Measurements from ENCODE around the gene GAS6. TPM values are rescaled to one million over a fixed set of nuclear protein-coding genes. Genes with fewer than 3 reads are reported as not detected.
"Not testable (repeated sequence)": the region's sequence is repeated elsewhere in the genome, so short reads cannot be mapped to it uniquely, and the experiment has no call there.

GAS6 gene
- total RNA-seq, 1 donor from 2014 or later: 42.9 TPM

GRCh38 chr13:113827021-113827420, 36.9 kb downstream of the GAS6 start:
- TF ChIP-seq CTCF (conservative IDR thresholded peaks at IDR 0.05): no peak
- Mint-ChIP-seq H3K4me3 (no peak overlapping the region), H3K27ac (no peak overlapping the region), H3K9me3 (no peaks in the 10 kb centered on the region), H3K27me3 (no peaks in the 10 kb centered on the region), H3K36me3 (peaks cover 4% of the 10 kb centered on the region), H3K4me1 (ENCODE audit: unreplicated experiment) (peaks cover 4% of the 10 kb centered on the region)
- no peak for DNase-seq (ENCODE audit: extremely low spot score, unreplicated experiment)

GRCh38 chr13:113826446-113826845, 37.4 kb downstream of the GAS6 start:
- H3K4me1 Mint-ChIP-seq (ENCODE audit: unreplicated experiment); H3K4me3 Mint-ChIP-seq; H3K9me3 Mint-ChIP-seq; H3K27ac Mint-ChIP-seq; H3K36me3 Mint-ChIP-seq; DNase-seq (ENCODE audit: extremely low spot score, unreplicated experiment); H3K27me3 Mint-ChIP-seq: not testable (repeated sequence)

GRCh38 chr13:113825841-113826240, 38.0 kb downstream of the GAS6 start:
- DNase-seq (ENCODE audit: extremely low spot score, unreplicated experiment): no peak
- TF ChIP-seq CTCF (conservative IDR thresholded peaks at IDR 0.05): no peak
- H3K27me3 Mint-ChIP-seq: no peaks in the 10 kb centered on the region

GRCh38 chr13:113823771-113824170, 40.1 kb downstream of the GAS6 start:
- Mint-ChIP-seq H3K27me3 (no peaks in the 10 kb centered on the region), H3K9me3 (no peaks in the 10 kb centered on the region), H3K4me3 (no peak overlapping the region), H3K4me1 (ENCODE audit: unreplicated experiment) (peaks cover 9% of the 10 kb centered on the region), H3K36me3 (peaks cover 4% of the 10 kb centered on the region), H3K27ac (no peak overlapping the region)
- no peak for DNase-seq (ENCODE audit: extremely low spot score, unreplicated experiment)
- TF ChIP-seq CTCF (conservative IDR thresholded peaks at IDR 0.05): no peak

More at GRCh38 chr13:113825841-113826240, 38.0 kb downstream of the GAS6 start:
- peaks cover 4% of the 10 kb centered on the region for H3K36me3 Mint-ChIP-seq
- H3K4me1 Mint-ChIP-seq (ENCODE audit: unreplicated experiment): peaks cover 9% of the 10 kb centered on the region
- H3K4me3 Mint-ChIP-seq: no peak overlapping the region
- no peaks in the 10 kb centered on the region for H3K9me3 Mint-ChIP-seq
- no peak overlapping the region for H3K27ac Mint-ChIP-seq

- no peak for DNase-seq (ENCODE audit: extremely low spot score, unreplicated experiment)
- no peak for TF ChIP-seq CTCF (conservative IDR thresholded peaks at IDR 0.05)
- H3K27ac Mint-ChIP-seq: no peak overlapping the region
- no peaks in the 10 kb centered on the region for H3K9me3 Mint-ChIP-seq
- peaks cover 4% of the 10 kb centered on the region for H3K36me3 Mint-ChIP-seq
- H3K4me3 Mint-ChIP-seq: no peak overlapping the region
- no peaks in the 10 kb centered on the region for H3K27me3 Mint-ChIP-seq
- peaks cover 9% of the 10 kb centered on the region for H3K4me1 Mint-ChIP-seq (ENCODE audit: unreplicated experiment)
These were observed 40.7 kb downstream of the GAS6 start for GRCh38 chr13:113822956-113823744.

- TF ChIP-seq CTCF (conservative IDR thresholded peaks at IDR 0.05): no peak
- peaks cover 4% of the 10 kb centered on the region for H3K36me3 Mint-ChIP-seq
- H3K9me3 Mint-ChIP-seq: no peaks in the 10 kb centered on the region
- no peaks in the 10 kb centered on the region for H3K27me3 Mint-ChIP-seq
- no peak for DNase-seq (ENCODE audit: extremely low spot score, unreplicated experiment)
- no peak overlapping the region for H3K27ac Mint-ChIP-seq
- peaks cover 13% of the 10 kb centered on the region for H3K4me1 Mint-ChIP-seq (ENCODE audit: unreplicated experiment)
- no peak overlapping the region for H3K4me3 Mint-ChIP-seq
These were observed 41.6 kb downstream of the GAS6 start for GRCh38 chr13:113822266-113822665.

Measured in type B pancreatic cell (in vitro differentiated cells).